ENCODE measurements around the gene MBNL1.
"Not testable (repeated sequence)": the region's sequence is repeated elsewhere in the genome, so short reads cannot be mapped to it uniquely, and the experiment has no call there.

MBNL1 gene

DNA sequence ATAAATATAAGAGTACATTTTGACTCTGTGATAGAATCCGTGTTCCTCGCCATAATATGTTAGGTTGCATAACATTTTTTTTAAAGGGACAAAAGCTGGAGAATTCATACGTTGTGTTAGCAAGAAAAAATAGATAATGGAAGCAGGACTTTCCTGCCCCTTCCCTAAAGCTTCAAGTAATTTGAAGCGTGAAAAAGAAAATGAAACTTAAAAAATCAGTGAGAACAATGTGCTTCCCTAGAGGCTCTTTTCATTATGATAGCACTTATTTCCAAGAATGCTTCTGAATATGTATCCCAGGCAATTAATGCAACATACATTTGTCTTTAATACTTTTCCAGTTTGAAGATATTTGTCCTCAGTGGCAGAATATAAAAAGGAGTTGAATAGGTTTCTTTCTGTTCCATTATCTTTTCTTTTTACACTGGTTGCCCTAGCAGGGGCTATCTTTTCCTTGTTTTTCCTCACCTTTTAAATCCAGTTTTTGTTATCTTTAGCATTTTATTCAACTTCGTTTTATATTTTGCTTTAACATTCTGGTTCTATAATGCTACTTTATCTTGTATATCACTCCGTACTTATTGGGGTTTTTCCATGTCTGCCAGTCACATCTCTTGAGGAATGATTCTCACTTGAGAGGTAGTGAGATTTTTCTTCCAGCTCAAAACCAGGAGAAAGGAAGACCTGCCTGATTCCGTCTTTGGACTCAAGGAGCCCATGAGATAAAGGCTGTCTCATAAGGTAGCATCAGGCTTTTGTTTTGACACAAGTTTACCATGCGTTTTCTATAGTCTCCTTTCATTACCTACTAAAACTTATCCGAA is 113.8 kb downstream of the MBNL1 start:
- DNase-seq = no peak

- DNase-seq = no peak
Observed at GRCh38 chr3:152383136-152383606, 114.4 kb downstream of the MBNL1 start.

GRCh38 chr3:152384412-152384811 is 115.7 kb downstream of the MBNL1 start:
- DNase-seq = no peak

DNA sequence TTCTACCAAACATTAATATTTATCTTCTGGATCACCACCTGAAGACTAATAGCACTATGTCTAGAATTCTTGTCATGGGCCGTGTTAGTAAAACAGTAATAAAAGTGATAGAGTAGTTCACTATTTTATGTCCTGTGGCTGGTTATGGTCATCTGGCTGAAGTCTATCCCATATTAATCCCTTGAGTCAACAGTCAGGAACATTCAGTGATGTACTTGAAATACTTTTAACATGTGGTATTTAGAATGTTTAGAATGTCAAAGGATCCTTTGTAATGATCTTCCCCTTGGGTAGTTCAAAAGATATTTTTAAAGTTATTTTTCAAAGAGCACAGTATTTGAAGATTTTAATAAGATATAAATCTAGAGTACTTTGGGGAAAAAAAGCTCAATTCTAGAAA is 117.0 kb downstream of the MBNL1 start:
- DNase-seq = no peak

DNA sequence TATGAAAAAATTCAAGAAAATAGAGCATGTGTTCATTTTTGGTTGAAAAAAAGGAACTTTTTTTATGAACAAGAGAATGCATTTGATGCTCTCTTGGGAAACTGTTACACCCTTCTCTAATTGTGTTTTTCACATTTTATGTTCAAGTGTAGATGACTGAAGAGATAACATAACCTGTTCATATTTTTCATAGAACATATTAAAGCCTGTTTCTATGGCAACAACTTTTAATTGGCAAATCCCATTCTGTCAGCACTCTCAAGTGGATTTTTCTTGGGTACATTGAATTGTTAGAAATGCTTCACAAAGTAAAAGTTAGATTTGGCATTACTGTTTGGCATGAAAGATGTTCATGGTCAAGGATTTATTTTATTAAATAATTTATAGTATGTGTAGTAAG is 117.5 kb downstream of the MBNL1 start:
- no peak for DNase-seq

- DNase-seq = no peak
Observed at GRCh38 chr3:152388631-152389030, 119.9 kb downstream of the MBNL1 start.

DNA sequence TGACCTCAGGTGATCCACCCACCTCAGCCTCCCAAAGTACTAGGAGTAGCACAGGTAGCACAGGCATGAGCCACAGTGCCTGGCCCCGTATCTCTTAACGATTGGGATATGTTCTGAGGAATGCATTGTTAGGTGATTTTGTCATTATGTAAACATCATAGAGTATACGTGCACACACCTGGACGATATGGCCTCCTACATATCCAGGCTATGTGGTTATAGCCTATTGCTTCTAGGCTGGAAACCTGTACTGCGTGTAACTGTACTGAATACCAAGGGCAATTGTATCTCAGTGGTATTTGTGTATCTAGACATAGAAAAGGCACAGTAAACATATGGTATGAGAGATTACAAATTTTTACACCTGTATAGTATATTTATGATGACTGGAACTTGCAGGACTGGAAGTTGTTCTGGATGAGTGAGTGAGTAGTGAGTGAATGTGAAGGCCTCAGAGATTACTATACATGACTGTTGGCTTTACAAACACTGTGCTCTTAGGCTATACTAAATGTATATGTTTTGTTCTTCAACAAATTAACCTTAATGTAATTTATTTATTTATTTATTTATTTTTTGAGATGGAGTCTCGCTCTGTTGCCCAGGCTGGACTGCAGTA is 120.7 kb downstream of the MBNL1 start:
- DNase-seq = no peak

GRCh38 chr3:152390647-152391046 is 121.9 kb downstream of the MBNL1 start:
- DNase-seq = no peak

GRCh38 chr3:152391671-152392070 is 122.9 kb downstream of the MBNL1 start:
- DNase-seq = no peak

- DNase-seq = no peak
Observed at GRCh38 chr3:152392272-152392880, 123.6 kb downstream of the MBNL1 start.

GRCh38 chr3:152394246-152394645 is 125.5 kb downstream of the MBNL1 start:
- no peak for DNase-seq

DNA sequence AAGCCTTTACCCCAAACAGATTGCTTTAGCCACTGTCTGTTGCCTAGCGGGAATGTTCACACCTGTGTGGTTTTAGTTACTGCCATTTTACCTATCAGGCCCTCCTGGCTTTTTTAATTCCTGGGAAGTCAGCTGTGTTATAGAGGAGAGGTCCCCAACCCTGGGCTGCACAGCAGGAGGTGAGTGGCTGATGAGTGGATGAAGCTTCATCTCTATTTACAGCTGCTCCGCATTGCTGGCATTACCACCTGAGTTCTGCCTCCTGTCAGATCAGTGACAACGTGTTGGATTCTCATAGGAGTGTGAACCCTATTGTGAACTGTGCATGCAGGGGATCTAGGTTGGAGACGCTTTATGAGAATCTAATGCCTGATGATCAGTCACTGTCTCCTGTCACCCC is 127.0 kb downstream of the MBNL1 start:
- DNase-seq = no peak

DNA sequence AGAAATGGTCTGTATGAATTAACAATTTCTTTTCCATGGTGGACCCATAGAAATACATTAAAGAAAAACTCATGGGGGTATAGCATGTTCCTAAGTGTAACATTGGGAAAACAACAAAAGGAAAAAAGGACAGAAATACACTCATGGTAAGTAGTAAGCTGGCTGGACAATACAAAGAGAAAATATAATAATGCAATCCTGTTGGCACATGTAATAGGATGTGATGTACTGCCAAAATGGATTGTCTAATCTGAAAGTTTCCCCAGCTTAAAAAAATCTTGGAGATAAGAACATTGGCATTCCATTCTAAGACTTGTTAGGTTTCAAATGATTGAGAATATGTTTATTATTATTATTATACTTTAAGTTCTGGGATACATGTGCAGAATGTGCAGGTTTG is 128.1 kb downstream of the MBNL1 start:
- DNase-seq = no peak

DNA sequence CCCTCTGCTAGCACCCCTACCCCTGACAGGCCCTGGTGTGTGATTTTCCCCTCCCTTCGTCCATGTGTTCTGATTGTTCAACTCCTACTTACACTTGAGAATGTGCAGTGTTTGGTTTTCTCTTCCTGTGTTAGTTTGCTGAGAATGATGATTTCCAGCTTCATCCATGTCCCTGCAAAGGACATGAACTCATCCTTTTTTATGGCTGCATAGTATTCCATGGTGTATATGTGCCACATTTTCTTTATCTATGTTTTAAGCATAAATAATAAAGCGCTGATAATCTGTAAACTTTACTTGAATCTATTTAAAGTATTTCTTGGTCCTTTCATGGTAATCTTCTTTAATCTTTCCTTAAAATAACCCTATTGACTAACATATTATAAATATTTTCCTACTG is 128.6 kb downstream of the MBNL1 start:
- DNase-seq = not testable (repeated sequence)

DNA sequence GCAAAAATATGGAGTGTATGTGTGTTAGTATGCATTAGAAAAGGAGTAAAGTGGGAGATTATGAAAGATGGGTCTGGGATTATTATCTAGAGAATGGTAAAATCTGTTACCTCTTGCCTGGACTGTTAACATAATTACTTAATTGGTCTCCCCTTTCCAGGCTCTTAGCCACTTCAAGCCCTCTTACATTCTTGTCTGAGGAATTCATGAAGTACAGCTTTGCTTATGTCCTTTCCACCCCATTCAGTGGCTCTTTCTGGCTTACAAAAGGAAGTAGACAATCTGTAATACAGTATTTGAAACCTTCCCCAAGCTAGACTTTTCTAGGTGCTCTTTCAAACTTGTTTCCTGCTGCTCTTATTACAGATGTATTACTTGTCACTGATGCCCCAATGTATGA is 129.8 kb downstream of the MBNL1 start:
- DNase-seq = no peak

DNA sequence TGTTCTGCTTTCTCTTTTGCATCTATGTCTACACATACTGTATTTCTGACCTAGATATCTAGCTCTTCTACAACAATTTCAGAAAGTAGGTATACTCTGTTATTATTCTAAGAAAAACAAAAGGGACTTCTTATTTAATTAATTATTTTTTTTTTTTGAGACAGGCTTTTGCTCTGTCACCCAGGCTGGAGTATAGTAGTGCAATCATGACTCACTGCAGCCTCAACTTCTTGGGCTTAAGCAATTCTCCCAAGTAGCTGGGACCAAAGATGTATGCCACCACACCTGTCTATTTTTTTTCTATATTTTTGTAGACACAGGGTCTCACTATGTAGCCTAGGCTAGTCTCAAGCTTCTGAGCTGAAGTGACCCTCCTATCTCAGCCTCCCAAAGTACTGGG is 130.6 kb downstream of the MBNL1 start:
- DNase-seq = no peak

DNA sequence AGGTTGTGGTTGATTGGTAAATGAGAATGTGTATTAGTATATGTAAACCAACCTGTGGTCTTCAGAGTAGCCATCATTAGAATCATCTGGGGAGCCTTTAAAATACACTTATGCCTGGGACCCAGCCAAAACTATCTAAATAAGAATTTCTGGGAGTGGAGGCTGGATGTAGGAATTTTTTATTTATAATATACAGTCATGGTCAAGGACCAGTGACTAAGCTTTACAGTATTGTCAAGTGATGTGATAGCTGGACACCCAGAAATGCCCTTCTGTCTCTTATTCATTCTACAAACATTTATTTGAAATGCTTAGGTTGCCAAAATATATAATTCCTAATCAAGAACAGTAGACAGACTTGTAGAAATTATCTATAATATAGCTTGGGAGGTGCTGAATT is 132.2 kb downstream of the MBNL1 start:
- no peak for DNase-seq

GRCh38 chr3:152402695-152403451 is 134.1 kb downstream of the MBNL1 start:
- DNase-seq = no peak

DNA sequence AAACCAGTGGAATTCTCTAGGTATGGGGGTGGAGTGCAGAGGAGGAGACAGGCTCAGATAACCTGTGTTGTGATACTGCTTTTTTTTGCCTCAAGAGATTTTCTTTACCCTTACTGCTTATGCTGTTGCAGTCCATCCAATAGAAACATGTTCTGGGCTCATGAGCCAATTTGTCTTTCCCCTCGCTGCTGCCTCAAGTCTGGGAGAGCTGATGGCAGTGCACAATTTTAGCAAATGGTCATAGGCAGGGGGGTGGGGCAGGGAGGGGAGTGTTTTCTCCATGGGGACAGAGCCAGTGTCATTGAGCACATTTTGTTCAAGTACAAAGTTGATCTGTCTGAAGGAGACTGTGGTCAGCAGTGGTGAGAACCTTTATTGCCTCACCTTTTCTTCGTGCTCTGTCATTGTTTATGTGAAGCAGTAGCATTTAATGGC is 134.9 kb downstream of the MBNL1 start:
- no peak for DNase-seq

GRCh38 chr3:152404976-152405375 is 136.2 kb downstream of the MBNL1 start:
- no peak for DNase-seq

GRCh38 chr3:152405915-152406802 is 137.4 kb downstream of the MBNL1 start:
- no peak for DNase-seq

DNA sequence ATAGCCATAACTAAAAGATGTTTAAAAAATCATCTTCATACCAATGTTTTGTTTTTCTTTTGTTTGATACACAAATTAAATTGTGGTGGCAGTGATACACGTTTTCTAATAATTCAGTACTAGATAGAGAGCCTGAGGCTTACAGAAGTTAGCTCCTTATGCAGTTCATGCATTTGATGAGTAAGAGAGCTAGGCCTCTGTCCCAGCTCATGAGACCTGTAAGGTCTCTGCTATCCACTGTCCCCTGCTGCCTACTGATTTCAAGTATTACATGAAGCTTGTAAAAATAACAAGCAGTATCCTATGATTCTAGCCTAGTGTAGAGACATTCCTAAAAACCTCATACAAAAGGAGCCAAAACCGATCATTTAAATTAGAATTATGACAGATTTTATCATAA is 144.5 kb downstream of the MBNL1 start:
- no peak for DNase-seq
